Measurements from ENCODE around the gene BNC2. TPM values are rescaled to one million over a fixed set of nuclear protein-coding genes. Genes with fewer than 3 reads are reported as not detected.

BNC2 gene
- total and polyA plus RNA-seq, 4 donors: 0.96 to 23.2 (median 9.7) TPM

- H3K9me3 ChIP-seq (ENCODE audit: control insufficient read depth in 4 of 4, insufficient read depth in 3 of 4, low read length in 3 of 4): no peaks in the 10 kb centered on the region
- no peak overlapping the region for H3K4me3 ChIP-seq
- peaks cover 0 to 11% (median 6%) of the 10 kb centered on the region in 5 donors for H3K4me1 ChIP-seq (ENCODE audit: control insufficient read depth in 5 of 5, insufficient read depth in 5 of 5, low read length in 5 of 5)
- H3K27ac ChIP-seq (ENCODE audit: low read depth in 1 of 2, low read length in 1 of 2): no peak overlapping the region
- H3K27me3 ChIP-seq (ENCODE audit: control insufficient read depth in 3 of 3, insufficient read depth in 3 of 3, low read length in 2 of 3): no peaks in the 10 kb centered on the region
- H3K9ac ChIP-seq (ENCODE audit: insufficient read depth in 1 of 2, low read length in 2 of 2): no peak overlapping the region
- ATAC-seq (ENCODE audit: insufficient read depth, low FRiP score) (no peak), DNase-seq (peak in 1 of 3 donors; percentile 29)
- TF ChIP-seq CTCF (IDR thresholded peaks at IDR 0.05; ENCODE audit: control extremely low read depth, extremely low read depth): no peak
- 64 to 76% methylated on average over 5 of the region's 5 CpGs for WGBS, 2 donors
- H3K36me3 ChIP-seq (ENCODE audit: control insufficient read depth in 4 of 4, insufficient read depth in 4 of 4, low read length in 4 of 4): no peaks in the 10 kb centered on the region
These were observed 360.5 kb downstream of the BNC2 start for GRCh38 chr9:16509997-16510396.

- peak; percentile 47 to 83 (median 77) for DNase-seq
- no peak overlapping the region for H3K4me3 ChIP-seq
- no peak for TF ChIP-seq CTCF (IDR thresholded peaks at IDR 0.05; ENCODE audit: control extremely low read depth, extremely low read depth)
- H3K9ac ChIP-seq (ENCODE audit: insufficient read depth in 1 of 2, low read length in 2 of 2): no peak overlapping the region
- H3K9me3 ChIP-seq (ENCODE audit: control insufficient read depth in 4 of 4, insufficient read depth in 3 of 4, low read length in 3 of 4): no peaks in the 10 kb centered on the region
- ATAC-seq (ENCODE audit: insufficient read depth, low FRiP score): no peak
- H3K27me3 ChIP-seq (ENCODE audit: control insufficient read depth in 3 of 3, insufficient read depth in 3 of 3, low read length in 2 of 3): no peaks in the 10 kb centered on the region
- peaks cover 0 to 16% (median 4%) of the 10 kb centered on the region in 5 donors for H3K4me1 ChIP-seq (ENCODE audit: control insufficient read depth in 5 of 5, insufficient read depth in 5 of 5, low read length in 5 of 5)
- no peaks in the 10 kb centered on the region for H3K36me3 ChIP-seq (ENCODE audit: control insufficient read depth in 4 of 4, insufficient read depth in 4 of 4, low read length in 4 of 4)
- 29 to 61% methylated on average over 2 of the region's 2 CpGs for WGBS, 2 donors
- H3K27ac ChIP-seq (ENCODE audit: low read depth in 1 of 2, low read length in 1 of 2): no peak overlapping the region
These were observed 365.3 kb downstream of the BNC2 start for GRCh38 chr9:16505199-16505598.

GRCh38 chr9:16501726-16502125, 368.7 kb downstream of the BNC2 start:
- Histone ChIP-seq H3K9me3 (ENCODE audit: control insufficient read depth in 4 of 4, insufficient read depth in 3 of 4, low read length in 3 of 4) (no peaks in the 10 kb centered on the region), H3K4me3 (no peak overlapping the region), H3K4me1 (ENCODE audit: control insufficient read depth in 5 of 5, insufficient read depth in 5 of 5, low read length in 5 of 5) (peaks cover 0 to 16% (median 4%) of the 10 kb centered on the region in 5 donors), H3K27ac (ENCODE audit: low read depth in 1 of 2, low read length in 1 of 2) (no peak overlapping the region), H3K9ac (ENCODE audit: insufficient read depth in 1 of 2, low read length in 2 of 2) (no peak overlapping the region), H3K27me3 (ENCODE audit: control insufficient read depth in 3 of 3, insufficient read depth in 3 of 3, low read length in 2 of 3) (no peaks in the 10 kb centered on the region), H3K36me3 (ENCODE audit: control insufficient read depth in 4 of 4, insufficient read depth in 4 of 4, low read length in 4 of 4) (no peaks in the 10 kb centered on the region)
- DNase-seq (no peak), ATAC-seq (ENCODE audit: insufficient read depth, low FRiP score) (no peak)
- WGBS, 2 donors: 94 to 95% methylated on average over 2 of the region's 2 CpGs
- no peak for TF ChIP-seq CTCF (IDR thresholded peaks at IDR 0.05; ENCODE audit: control extremely low read depth, extremely low read depth)

- H3K36me3 ChIP-seq (ENCODE audit: control insufficient read depth in 4 of 4, insufficient read depth in 4 of 4, low read length in 4 of 4): no peaks in the 10 kb centered on the region
- H3K27me3 ChIP-seq (ENCODE audit: control insufficient read depth in 3 of 3, insufficient read depth in 3 of 3, low read length in 2 of 3): no peaks in the 10 kb centered on the region
- ATAC-seq (ENCODE audit: insufficient read depth, low FRiP score): no peak
- H3K9me3 ChIP-seq (ENCODE audit: control insufficient read depth in 4 of 4, insufficient read depth in 3 of 4, low read length in 3 of 4): no peaks in the 10 kb centered on the region
- H3K4me1 ChIP-seq (ENCODE audit: control insufficient read depth in 5 of 5, insufficient read depth in 5 of 5, low read length in 5 of 5): peaks cover 0 to 16% (median 4%) of the 10 kb centered on the region in 5 donors
- WGBS, 2 donors: 92% methylated on average over 2 of the region's 2 CpGs
- no peak overlapping the region for H3K9ac ChIP-seq (ENCODE audit: insufficient read depth in 1 of 2, low read length in 2 of 2)
- H3K4me3 ChIP-seq: no peak overlapping the region
- DNase-seq: no peak
- no peak overlapping the region for H3K27ac ChIP-seq (ENCODE audit: low read depth in 1 of 2, low read length in 1 of 2)
- no peak for TF ChIP-seq CTCF (IDR thresholded peaks at IDR 0.05; ENCODE audit: control extremely low read depth, extremely low read depth)
These were observed 369.3 kb downstream of the BNC2 start for GRCh38 chr9:16501141-16501540.
